Renal cortical epithelial cell (primary cell): ENCODE measurements around the gene ELP5. TPM values are rescaled to one million over a fixed set of nuclear protein-coding genes. Genes with fewer than 3 reads are reported as not detected.

Experiments
- DNase-seq: peaks from one replicate; pipeline ENCODE4 v3.0.0-alpha.2; 2011; ENCODE audit warnings: low read depth
- total RNA-seq: library from RNA; depleted of rRNA; stranded (reverse); fragments of >200 nt; gene quantifications from 2 replicates; pipeline ENCODE4 v1.2.3, GENCODE V29; 2014

ELP5 gene
- total RNA-seq, 1 donor from 2014 or later, result 22.1 TPM

DNA sequence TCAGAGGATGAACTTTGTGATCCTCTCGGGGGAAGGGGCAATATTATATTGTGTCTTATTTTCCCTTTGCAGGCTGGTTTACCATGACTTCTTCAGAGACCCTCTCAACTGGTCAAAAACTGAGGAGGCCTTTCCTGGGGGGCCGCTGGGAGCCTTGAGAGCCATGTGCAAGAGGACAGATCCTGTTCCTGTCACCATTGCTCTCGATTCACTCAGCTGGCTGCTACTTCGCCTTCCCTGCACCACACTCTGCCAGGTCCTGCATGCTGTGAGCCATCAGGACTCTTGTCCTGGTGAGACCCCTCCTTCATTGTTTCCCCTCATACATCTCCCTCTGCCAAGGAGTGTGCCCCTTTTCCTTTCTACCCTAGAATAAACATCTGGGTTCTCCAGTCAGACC, 2.5 kb downstream of the ELP5 start:
- DNase-seq, result no peak

DNA sequence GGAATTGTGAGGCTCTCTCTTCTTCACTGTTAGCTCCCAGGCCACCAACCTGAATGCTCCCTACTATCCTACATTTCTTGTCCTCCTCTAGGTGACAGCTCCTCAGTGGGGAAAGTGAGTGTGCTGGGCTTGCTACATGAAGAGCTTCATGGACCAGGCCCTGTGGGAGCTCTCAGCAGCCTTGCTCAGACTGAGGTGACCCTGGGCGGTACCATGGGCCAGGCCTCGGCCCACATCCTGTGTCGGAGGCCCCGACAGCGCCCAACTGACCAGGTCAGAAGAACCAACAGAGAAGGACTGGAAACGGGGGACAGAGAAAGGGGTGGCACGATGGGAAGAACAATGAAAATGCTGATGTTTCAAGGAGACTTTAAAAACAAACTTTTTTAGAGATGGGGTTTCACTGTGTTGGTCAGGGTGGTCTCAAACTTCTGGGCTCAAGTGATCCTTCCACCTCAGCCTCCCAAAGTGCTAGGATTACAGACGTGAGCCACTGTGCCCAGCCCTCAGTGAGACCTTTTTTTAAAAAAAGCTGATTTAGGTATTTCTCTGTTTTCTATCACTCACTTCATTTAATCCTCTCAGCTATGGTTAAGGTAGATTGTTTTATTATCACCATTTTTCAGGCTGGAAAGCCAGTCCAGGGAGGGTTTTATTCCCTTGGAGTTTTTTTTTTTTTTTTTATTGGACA, 4.9 kb downstream of the ELP5 start:
- no peak for DNase-seq

DNA sequence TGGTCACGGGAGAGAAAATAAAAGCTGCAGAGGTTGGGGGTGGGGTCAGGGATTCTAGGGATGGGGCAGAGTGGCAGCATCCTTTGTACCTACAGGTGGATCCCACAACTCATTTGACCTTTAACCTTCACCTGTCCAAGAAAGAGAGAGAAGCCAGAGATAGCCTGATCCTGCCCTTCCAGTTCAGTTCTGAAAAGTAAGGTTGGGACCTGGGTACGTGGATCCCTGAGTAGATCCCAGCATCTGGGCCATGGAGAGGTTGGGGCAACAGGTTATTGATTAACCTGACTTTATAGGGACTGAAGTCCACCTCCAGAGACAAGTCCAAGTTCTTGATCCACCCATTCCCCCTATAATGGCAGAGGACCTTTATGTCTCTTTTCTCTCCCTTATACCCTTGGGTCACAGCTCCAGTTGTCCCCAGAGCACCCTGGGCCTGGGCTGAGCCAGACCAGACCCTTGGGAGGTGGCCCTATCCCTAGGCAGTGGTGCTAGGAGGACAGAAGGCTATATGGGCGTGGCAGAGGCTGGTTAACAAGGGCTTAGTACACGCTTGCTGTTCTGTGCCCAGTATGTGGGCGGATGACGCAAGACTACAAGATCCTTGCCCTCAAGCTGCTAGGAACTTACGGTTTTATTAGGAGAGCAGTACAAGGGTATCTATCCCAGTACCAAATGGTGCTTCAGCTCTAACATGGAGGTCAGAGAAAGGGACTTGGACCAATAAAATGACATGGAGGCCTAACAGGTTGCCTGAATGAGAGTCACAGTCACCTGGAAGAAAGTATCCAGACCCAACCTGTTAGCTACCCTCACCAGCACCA, 6.9 kb downstream of the ELP5 start:
- DNase-seq, result peak; percentile 86

DNA sequence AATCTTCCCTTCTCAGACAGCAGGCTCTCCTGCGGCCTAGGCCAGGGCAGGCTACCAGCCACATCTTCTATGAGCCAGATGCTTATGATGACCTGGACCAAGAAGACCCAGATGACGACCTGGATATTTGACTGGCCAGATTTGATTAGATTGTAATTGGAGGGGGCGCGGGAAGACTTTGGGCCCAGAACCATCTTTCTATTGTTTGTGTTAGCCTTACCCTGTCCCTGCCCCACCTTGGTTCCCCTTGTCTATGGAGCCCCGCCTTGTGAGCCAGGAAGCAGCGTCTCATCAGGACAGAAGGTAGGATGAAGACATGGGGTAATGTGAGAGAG, 7.5 kb downstream of the ELP5 start:
- DNase-seq, result no peak

DNA sequence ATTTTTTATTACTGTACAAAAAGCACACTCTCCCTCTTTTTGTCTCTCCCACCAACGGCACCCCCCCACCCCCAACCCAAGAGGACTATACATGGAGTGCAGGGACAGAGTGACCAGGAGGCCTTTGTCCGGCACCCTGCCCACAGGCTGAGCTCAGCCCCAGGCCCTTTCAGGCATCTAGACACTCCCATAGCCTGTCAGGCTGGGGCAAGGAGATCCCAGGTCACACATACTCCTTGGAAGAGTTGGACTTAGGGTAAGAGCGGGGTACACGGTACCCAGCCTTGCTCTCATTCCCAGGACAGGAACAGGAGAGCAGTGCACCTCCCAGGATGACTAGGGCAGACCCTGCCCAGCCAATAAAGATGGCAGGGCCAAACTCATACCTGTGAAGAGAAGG, 8.1 kb downstream of the ELP5 start:
- no peak for DNase-seq

DNA sequence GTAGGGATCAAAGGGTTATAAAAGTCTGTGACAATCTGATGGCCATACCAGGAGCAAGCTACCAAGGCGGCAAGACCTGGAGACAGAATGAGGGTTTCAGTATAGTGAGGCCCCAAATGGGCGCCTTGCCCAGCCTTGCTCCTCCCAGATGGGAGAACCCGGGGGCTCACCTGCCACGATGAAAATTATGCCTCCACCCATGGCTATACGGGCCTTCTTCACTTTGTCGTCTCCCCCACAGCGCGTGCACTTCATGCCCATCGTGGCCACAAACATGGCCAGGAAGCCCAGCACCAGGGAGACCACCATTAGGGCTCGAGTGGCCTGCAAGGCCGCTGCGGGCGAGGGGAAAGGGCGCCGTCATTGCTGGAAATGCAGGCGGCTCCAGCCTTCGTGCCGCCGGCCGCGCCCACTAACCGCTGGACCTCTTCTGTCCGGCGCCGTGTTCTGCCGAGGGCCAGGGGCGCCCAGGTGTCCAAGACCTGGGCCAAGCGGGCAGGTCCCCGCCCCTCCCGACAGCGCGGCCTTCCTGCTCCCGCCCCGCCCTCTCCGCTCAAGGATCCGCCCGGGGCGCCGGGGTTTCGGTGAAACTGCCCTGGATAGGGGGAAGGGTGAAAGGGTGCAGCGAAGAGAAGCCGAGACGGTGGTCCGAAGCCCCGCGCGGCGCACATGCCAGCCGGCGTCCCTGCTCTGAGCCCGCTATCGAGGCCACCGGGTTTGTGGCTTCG, 8.8 kb downstream of the ELP5 start:
- DNase-seq, result no peak

DNA sequence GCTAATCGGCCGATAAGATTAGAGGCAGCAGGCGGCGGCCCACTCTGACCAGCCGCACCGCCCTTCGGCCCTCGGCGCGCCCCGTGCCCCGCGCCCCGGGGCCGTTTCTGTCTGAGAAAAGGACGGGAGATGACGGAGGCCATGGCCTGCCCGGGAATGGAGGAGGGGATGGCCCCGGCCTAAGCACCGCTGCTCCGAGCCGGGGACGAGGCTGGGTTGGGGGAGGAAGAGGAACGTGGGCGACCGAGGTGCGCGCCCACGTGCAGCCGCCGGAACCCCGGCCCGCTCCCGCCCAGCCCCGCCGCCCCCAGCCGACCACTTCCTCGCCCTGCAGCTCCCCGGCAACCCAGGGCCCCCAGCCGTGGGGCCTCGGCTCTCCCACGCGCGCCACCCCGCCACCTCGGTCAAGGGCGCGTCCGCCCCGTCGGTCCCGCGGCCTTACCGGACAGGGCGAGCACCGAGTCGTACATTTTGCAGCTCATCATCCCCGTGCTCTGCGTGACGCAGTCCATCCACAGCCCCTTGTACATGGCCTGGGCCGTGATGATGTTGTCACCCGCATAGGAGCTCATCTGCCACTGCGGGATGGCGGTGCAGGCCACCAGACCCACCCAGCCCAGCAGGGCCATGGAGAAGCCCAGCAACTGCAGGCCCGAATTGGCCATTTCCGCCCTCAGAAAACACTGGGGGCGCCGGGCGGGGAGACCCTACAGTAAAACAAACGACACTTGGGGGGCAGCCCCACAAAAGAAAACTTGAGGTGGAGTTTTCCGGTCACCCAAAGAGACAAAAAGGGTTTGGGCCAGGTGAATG, 9.6 kb downstream of the ELP5 start:
- DNase-seq, result no peak

DNA sequence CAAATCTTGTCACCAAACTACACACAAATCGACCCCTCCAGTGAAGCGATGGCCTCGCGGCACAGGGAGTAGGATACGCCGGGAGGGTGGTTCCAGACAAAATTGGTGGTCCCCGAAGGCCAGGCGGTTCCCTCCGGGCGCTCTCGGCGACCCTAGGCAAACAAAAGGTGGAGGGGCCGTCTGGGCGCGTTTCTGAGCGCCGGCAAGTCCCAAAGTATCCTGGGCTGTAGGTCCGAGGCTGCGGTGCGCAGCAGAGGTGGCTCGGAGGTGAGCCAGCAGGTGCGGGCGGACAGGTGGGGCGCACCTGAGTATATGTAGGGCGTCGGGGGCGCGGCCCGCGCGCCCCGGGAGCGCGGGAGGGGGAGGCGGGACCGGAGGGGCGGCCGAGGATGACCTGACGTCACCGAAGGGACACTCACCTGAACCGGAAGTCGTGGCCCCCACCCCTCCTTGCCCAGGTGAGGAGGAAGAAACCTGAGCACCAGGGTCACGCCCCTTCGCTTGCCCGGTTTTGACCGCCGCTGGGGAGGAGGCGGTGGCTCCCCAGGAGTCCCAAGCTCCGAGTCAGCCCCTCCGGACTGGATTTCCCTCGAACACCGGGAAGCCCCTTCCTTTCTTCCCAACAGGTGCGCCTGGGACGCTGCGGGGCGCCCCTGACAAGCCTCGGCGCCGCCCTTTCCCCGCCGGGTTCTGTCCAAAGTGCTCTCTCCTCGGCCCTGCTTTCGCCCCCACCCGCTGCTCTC, 10.3 kb downstream of the ELP5 start, which contains the start of gene CLDN7:
Gene CLDN7 (minus strand): TSS at position 287 of the 743 bp plus-strand sequence. CDS start 435 bp downstream, outside the sequence.
- peak; percentile 30 for DNase-seq

DNA sequence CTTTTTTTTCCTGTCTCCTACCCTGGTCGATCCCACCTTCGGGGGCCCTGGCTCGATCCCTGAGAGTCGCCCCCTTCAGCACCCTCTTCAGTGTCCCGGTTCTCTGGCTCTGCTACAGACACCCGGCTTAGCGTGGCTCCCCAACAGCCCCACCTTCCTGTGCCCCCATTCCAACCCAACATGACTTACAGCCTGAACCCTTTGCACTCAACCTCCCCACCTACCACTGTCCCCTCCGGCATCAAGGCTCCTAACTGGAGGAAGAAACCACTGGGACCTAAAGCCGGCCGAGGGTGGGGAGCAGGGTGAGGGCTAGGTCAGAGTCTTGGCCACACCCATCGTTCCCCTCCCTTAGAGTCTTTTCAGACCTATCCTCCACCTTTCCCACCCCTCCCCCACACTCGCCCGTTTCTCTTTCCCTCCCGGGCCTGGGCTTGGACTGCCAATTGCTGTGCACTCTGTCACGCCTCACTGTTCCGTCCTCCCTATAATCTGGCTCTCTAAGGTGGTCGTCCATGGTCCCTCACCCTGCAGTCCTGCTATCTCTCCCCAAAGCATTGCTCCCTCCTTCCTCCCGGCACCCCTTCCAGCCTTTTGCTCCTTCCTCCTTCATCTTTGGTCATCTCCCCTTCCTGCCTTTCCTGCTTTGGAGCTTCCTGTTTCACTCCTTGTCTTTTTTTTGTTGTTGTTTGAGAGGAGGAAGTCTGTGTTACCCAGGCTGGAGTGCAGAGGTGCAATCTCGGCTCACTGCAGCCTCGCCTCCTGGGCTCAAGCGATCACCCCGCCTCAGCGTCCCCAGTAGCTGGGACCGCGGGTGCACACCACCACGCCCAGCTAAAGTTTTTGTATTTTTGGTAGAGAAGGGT, 11.2 kb downstream of the ELP5 start:
- peak; percentile 31 for DNase-seq

DNA sequence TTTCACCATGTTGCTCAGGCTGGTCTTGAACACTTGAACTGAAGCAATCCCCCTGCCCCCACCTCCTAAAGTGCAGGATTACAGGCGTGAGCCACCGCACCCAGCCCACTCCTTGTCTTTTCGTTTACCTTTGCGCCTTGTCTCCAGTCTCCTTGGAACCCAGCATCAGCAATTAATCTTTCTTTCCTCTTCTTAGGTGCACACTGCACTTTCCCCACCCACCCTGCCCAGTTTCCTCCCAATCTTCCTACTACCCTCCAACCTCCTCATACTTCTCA, 11.7 kb downstream of the ELP5 start:
- no peak for DNase-seq

DNA sequence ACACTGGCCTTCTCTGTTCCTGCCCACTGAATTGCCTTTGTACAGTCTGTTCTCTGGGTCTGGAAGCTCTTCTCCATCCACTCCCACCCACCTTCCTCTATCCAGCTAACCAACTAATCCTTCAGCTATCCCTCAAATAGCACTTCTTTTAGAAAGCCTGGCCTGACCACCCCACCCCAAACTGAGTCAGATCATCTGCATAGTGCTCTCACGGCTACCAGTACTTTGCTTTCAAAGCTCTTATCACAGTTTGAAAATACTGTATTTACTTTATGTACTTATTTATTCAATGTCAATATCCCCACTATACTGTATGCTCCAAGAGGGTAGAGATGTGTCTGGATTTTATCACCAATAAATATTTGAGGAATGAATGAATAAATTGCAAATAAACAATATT, 14.8 kb downstream of the ELP5 start:
- DNase-seq, result no peak

DNA sequence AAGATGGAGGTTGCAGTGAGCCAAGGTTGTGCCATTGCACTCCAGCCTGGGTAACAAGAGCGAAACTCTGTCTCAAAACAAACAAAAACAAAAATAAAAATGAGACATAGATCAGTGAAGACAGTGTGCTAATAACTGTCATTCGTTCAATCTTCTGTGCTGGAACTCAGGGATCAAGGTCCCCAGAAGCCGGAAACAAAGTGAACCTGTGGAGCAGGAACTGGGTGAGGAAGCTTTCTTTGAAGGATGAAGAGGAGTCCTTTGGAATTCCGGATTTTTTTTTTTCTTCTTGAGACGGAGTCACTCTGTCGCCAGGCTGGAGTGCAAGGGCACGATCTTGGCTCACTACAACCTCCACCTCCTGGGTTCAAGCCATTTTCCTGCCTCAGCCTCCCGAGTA, 27.4 kb downstream of the ELP5 start:
- no peak for DNase-seq

DNA sequence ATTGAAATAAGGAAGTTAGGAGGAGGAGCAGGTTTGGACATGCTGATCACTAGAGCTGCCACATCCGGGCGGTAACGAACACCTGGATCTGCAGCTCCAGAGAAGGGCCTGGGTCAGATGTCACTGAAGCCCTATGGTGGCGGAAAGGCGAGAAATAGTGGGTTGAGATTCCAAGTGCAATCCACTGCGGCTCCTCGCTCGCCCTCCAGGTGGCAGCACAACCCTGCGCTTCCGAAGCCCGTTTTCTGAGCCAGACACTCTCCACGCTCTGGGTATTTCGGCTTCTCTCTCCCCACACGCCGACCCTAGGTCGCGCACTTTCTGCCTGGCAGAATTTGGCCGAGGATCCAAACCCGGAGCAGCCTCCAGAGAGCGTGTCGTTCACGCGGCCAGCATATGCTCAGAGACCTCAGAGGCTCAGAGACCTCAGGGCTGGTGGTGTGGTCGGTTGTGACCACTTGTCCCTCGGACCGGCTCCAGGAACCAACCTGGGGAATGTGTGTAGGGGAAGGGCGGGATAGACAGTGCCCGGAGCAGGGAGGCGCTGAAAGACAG, 28.6 kb downstream of the ELP5 start:
- peak; percentile 66 for DNase-seq

DNA sequence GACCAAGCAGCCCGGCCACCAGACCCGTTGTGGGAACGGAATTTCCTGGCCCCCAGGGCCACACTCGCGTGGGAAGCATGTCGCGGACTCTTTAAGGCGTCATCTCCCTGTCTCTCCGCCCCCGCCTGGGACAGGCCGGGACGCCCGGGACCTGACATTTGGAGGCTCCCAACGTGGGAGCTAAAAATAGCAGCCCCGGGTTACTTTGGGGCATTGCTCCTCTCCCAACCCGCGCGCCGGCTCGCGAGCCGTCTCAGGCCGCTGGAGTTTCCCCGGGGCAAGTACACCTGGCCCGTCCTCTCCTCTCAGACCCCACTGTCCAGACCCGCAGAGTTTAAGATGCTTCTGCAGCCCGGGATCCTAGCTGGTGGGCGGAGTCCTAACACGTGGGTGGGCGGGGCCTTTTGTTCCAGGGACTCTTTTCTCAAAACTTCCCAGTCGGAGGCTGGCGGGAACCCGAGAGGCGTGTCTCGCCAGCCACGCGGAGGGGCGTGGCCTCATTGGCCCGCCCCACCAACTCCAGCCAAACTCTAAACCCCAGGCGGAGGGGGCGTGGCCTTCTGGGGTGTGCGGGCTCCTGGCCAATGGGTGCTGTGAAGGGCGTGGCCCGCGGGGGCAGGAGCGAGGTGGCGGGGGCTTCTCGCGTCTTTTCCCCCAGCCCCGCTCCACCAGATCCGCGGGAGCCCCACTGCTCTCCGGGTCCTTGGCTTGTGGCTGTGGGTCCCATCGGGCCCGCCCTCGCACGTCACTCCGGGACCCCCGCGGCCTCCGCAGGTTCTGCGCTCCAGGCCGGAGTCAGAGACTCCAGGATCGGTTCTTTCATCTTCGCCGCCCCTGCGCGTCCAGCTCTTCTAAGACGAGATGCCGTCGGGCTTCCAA, 29.3 kb downstream of the ELP5 start, which contains the start of gene SLC2A4:
Gene SLC2A4 (plus strand): TSS at position 645 of the 879 bp plus-strand sequence. CDS start 217 bp downstream, at position 862.
- DNase-seq, result peak; percentile 85

DNA sequence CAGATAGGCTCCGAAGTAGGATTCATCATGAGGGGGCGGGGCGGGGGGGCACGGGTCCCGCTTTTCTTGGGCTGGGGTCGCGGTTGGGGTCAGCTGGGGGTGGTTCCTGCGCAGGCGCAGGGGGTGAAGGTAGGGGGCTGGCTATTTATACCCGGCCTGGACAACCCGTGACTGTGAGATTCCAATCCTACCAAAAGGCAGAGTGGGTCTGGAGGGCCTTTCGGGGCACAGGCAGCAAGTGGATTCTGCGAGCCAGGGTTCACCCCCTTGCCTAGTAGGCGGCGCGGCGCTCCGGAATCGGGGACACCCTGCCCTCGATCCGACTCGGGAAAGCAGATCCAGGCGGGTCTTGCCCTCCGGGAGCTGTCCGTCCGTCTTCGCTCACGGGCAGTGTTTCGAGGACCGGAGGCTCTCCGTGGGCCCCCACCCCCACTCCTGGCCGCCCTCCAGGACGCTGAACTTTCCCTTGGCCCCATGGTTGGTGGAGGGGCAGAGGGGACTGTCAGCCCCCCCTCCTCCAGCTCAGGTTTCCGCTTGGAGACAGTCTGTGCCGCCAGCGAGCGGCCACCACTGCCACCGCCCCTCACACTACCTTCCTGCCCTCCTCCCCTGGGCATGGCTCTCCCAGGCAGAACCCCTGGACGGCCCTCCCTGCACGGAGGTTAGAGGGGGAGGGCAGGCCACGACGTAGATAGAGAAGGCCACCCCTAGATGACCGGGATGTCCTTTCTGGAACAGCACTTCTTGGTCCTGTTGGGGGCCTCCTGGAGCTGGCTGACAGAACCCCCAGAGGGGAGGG, 30.1 kb downstream of the ELP5 start:
- no peak for DNase-seq

DNA sequence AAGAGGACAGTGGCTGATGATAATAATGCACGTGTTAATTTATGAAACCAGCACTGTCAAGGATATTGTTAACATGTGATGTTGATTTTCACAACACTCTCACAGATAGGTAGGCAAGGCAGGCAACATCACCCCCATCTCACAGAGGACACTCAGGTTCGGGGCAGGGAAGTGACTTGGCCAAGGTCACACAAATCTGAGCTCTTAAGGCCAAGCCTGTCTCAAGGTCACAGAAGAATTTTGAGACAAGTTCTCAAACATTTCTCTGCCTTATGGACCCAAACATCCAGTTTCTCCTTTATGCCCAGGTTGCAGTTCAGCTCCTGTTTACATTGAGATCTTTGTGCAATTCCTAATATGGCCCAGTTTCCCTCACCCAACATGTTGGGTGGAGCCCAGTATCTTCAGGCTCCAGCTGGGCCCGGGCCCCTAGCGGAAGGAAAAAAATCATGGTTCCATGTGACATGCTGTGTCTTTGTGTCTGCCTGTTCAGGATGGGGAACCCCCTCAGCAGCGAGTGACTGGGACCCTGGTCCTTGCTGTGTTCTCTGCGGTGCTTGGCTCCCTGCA, 30.8 kb downstream of the ELP5 start:
- DNase-seq, result no peak

DNA sequence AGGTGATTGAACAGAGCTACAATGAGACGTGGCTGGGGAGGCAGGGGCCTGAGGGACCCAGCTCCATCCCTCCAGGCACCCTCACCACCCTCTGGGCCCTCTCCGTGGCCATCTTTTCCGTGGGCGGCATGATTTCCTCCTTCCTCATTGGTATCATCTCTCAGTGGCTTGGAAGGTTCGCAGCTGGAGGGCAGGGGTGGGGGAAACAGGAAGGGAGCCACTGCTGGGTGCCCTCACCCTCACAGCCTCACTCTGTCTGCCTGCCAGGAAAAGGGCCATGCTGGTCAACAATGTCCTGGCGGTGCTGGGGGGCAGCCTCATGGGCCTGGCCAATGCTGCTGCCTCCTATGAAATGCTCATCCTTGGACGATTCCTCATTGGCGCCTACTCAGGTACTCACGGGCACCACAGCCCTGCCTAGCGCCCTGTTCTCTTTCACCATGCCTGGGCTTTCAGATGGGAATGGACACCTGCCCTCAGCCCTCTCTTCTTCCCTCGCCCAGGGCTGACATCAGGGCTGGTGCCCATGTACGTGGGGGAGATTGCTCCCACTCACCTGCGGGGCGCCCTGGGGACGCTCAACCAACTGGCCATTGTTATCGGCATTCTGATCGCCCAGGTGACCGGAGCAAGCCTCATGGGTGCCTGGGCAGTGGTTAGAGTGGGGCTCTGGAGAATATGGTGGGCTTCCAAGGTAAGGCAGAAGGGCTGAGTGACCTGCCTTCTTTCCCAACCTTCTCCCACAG, 31.6 kb downstream of the ELP5 start:
- no peak for DNase-seq
